HG03575 (cell line): Measurements from ENCODE around the gene BMPER.

Source experiments
- ATAC-seq: cut with Tn5 transposase; IDR thresholded peaks from one replicate; pipeline ENCODE4 v1.9.1; 2021; ENCODE audit not compliant: unreplicated experiment, insufficient number of reproducible peaks, low FRiP score; ENCODE audit errors: extremely low read depth

Gene BMPER

DNA sequence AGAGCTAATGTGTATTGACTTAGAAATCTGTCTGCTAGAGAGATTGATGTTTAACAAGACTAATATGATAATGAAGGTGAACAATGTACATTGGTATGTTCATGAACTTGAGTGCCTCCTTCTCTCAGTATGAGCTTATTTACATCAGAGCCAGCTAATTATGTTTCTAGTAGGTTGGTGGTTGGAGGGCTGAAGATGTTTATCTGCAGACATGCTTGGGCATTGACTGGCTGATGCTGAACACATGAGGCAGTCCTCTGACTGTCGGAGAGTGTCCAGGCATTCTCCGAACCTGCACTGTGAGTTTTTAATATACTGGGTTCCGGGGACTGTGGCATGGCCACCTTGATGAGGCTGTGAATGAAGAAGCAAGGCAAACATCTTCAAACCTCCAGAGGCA is 47.5 kb downstream of the BMPER start:
- ATAC-seq: no peak

DNA sequence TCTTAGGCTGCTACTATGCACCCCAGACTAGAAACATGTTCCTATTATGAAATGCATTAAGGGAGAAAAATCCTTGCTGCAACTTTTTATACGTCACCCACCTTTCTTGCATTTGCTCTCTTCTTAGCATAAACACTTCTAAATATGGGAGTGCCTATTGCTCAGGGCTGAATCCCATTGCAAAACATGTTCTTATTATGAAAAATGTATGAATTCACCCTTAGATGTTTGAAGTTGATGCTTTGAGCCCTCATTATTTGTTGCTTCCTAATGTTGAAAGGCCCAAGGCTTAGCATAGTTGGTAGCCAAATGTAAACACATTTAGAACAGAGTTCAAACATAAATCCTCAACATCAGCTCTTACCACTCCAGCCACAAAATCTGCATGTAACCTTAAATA is 52.8 kb downstream of the BMPER start:
- ATAC-seq: no peak

DNA sequence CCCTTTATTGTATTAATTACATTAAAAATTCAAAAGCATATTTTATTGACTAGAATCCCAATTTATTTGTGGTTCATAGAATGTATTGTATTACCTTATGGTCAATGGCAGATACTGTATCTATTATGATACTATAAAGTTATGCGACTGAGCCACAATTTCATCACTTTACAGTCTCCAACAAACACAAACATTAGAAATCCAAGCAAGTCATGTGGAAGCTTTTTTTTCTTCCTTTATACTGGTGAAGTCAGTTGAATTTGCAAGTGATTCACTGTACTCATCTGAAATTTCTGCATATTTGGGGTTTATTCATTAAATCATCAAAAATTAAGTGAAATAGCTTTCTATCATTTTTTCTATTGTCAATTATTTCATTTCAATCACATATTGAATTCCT is 54.3 kb downstream of the BMPER start:
- no peak for ATAC-seq

DNA sequence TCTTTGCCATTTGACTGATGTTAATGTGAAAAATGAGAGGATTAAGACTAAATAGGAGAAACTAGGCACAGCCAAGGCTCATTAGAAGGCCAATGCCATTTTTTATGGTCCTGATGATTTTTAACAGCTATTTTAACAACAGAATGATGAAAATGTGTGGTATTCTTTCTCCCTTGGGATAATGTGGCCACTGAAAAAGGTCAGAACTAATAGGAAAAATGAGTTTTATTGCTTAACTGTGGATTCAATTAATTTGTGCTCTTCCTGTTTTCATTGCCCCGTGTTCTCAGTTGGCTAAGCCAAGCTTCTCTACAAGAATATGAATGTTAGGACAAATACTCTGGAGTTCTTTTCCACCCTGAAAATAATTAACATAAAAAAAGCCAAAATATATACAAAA is 56.6 kb downstream of the BMPER start:
- ATAC-seq: no peak

DNA sequence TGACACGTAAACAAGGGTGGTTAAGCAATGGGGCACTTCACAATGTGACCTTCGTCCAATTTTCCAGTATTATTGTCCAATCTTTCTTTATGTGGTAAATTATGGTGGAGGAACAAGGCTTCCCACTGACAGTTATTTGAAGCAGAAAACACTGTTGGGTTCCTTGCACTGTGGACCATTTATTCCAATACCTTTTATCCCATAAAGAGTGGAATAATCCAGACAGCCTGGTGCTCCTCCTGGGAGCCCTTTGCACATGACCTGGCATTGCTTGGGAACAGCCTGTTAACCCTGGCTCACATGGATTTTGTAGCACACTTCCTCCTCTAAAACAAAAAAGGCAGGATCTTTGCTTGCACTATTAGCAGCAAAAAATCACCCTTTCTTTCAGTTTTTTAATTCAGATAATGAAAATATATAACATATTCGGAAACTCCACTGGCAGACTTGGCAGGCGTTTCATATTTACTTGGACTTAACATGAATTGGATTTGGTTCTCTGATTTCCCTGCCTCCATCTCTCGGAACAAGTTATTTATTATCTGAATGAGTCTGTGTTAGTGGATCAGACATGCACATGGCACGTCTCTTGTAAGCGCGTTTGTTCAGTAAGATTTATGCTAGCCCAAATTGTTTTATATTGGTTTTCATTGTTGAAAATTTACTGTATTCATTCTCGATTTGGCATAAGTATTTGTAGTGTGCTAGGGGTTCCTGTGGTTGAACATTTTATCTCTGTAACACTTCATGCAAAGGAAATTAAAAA is 59.3 kb downstream of the BMPER start:
- no peak for ATAC-seq

DNA sequence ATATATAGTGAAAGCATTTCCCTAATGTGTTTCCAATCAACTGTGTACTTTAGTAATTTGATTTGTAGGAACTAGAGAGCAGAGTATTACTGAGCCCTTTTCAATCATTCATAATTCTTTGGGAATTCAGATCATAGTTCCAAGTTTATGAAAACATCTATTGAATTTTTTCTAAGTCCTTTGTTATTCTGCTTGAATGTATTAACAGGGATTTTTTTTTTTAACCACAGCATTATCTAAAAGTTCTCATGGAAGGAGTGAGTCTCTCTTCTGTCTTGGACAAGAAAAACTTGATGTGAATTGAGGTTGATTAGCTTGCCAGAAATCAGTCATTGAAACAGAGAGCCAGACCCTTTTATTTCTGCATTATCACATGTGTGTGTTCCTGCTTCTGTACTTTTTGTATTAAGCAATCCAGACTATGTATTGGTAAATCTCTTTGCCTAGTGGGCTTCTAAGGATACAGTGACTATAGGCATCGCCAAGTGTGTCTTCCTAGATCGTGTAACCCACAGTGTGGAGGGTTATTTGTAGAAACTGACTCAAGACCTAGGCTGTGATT is 59.9 kb downstream of the BMPER start:
- no peak for ATAC-seq

DNA sequence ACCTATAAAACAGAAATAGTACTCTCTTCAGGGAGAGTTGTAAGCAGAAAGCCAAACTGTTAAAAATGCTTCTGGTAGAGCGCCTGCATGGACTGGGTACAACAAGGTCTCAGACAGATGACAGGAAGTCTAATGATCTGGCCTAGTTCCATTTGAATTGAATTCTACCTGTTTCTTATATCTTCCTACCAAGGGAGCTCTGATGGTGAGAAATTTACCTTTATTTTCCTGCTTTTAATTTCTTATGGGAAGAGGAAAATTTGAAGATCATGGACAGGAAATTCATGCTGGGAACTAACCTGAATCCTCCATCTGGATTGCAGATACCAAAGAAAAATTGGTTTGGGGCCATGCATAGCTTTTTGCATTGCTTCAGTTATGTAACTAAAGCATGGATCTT is 63.3 kb downstream of the BMPER start:
- ATAC-seq: no peak

DNA sequence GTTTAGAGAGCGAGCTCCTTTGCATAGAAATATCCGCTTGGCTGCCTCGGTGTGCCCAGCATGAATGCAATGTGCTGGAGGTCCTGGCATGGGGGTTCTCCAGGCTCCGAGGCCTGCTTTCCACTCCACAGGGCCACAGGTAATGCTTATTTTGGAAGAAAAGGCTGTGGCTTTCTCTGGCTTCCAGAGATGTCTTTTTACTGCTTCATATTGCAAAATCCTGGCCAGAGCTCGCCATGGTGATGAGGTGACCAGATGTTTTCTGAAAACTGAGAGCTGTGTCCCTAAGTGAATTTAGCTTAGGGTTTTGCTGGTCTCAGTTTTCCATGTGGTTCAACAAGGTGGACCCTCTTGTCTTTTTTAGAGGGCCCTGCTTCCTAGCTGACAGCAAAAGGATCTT is 65.2 kb downstream of the BMPER start:
- no peak for ATAC-seq

DNA sequence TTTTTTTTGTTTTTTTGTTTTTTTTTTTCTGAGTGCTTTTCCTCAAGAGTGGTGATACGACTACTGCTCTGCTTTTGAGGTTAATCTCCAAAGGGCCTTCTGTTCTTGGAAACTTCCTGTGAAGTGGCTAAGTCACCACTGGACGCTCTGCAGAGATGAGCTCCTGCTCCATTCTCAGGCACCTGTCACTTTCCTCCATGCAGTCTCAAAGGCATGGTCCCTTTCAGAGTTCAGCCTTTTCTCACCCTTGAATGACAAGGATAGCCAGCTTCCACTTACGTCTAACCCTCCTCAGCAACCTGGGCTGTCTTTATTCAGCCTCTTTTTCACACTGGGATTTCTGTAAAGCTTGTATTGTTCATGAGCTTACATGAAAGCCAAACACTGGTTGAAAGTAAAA is 65.8 kb downstream of the BMPER start:
- ATAC-seq: no peak

DNA sequence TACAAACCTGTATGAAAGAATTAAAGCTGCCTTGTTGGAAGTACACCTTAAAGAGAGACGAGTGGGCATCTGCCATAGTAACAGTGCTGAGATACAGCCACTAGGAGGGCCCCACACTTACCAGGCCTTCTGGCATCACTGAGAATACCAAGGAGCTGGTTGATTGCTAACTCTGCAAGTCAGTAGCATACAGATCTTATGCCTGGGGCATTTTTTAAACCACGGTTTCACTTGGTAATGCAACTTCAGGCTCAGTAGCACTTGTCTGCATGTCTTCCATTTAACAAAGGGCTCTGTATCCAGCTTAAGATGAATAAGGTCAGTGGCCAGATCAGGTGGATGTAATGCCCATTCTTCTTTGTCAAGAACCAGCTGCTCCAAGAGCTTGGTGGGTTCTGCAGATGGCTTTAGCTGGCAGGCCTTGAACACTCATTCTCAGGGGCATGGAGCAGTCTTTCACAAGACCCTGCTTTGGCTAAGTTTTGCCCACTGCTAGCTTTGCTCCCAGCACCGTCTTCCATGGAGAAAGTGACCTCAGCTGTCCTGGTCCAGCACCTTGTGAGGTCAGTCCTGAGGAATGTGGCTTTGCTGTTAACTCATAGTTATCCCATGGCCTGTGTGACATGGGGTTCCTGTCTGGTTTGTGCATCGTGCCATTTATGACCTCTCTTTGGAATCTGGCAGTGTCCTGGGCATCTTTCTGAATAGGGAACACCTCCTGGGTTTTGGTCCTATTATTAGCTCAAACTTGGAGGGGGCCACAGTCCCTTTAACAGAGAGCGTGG is 68.1 kb downstream of the BMPER start:
- no peak for ATAC-seq

DNA sequence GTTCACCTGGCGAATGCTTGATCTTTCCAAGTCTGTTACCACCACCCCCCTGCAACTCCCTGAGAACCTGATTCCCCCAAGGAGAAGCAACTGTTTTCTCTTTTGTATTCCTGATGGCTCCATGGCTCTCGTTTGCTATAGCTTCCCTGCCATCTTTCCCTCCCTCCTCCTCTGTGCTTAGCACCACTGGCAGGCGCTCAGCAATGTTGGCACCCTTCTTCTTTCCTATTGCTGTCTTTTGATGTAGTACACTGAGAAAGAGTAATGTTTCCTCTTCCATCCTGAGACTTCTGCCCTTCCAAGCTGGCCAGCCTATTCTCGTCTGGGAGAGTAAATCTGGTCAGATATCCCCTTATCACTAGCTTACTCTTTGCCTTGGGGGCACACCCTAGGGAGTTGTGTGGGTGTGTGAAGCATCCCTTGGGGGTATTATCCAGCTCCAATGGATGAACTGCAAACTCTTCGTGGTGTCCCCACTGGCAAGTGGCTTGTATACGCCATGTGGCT is 74.0 kb downstream of the BMPER start:
- no peak for ATAC-seq

DNA sequence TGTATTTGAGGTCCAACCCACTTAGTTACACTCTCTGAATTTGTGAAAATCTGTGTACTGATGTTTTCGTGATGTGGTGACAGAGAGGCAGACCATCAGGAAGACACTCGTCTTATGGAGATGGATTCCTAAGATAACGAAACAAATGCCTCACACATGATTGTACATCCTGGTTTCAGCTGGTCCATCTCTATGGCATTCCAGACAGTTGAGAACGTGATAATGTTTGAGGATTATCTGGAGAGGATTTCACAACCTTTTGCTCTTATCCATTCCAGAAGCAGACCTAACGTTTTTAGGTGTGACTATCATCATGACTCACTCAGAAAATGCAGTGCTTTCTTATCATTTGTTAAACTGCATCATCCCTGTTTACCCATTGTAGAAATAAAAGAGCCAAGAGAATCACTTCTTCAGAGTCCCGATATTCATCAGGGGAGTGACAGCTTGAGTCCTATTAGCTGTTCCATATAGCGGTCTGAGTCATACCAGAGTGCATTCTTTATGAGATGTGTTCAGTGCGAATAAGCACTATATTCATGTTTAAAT is 74.5 kb downstream of the BMPER start:
- ATAC-seq: no peak

DNA sequence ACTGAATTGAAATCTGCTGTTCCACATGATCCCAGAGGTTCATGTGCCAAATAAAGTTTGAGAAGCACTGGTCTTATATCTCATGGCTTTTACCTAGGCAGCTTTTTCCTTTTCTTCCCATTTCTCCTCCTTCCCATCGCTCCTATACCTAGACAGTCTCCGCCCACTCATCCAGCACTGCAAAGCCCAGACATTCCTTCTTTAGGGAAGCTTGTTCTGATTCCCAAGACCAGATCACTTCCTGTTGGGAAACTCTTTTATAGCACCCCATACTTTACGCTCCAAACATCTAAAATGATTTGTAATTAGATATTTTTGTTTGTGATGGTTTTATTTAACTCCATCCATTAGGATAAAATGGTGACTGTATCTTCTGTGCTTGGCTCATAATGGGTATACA is 75.9 kb downstream of the BMPER start:
- no peak for ATAC-seq

DNA sequence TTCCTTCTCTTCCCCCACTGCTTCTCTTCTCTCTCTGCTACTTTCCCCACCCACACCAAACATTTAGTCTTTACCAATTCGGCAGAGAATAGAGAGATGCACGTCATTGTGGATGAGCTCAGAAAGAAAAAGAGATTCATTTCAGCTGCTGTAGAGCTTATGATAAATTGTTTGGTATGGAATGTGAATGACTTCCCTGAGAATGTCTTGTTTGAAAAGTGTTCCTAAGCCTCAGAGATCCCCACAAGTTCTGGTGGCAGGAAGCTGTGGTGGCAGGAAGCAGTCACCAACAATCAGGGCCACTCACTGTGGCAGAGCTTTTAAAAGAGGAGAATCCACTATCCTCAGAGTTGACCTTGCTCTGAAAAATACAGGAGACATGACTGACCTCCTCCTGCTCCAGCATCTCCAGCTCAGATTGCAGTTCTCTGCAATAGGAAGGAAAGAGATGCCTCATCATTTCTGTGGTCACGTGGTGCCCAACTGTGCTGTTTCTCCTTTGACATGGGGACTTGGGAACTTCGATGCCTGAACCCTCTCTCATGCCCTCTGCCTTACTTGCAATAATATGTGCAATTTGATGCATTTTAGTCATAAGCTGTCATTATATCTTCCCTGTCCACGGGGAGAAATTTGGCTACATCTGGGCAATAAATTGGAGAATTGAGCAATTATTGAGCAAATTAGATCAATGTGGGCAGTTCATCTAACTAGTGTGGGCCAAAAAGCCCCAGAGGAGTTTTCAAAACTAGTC is 76.5 kb downstream of the BMPER start:
- ATAC-seq: no peak

DNA sequence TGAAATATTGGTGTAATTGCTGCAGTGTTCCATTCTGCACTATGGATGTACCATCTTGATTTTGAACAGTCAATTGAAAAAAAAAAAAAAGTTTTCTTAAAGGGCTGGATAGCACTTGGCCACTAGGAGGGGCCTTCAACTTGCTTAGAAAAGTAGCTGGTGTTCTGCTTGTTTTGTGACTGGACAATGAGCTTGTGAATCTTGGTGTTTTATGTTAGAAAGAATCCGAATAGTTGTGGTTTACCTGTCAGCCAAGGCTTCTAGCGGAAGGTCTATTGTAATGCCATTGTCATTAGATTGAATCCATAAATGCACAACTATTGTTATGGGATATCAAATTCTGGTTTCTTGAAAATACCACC is 77.1 kb downstream of the BMPER start:
- no peak for ATAC-seq

DNA sequence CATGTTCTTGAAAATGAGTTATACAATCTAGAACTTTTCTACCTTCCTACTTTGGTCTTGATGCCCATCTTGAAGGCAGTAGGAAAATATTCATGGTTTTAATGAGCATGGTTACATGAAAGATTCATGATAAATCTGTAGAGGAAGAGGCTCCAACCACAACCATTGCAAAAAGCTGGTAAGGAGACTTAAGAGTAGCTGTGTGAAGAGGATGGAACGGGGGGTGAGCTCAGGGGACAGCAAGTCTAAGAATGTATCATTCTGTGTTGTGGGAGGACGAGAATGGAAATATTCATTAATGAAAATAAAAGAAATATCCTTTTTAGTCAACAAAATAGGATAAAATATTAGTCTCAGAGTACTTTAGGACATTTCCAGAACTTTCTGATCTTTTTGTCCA is 81.1 kb downstream of the BMPER start:
- ATAC-seq: no peak

DNA sequence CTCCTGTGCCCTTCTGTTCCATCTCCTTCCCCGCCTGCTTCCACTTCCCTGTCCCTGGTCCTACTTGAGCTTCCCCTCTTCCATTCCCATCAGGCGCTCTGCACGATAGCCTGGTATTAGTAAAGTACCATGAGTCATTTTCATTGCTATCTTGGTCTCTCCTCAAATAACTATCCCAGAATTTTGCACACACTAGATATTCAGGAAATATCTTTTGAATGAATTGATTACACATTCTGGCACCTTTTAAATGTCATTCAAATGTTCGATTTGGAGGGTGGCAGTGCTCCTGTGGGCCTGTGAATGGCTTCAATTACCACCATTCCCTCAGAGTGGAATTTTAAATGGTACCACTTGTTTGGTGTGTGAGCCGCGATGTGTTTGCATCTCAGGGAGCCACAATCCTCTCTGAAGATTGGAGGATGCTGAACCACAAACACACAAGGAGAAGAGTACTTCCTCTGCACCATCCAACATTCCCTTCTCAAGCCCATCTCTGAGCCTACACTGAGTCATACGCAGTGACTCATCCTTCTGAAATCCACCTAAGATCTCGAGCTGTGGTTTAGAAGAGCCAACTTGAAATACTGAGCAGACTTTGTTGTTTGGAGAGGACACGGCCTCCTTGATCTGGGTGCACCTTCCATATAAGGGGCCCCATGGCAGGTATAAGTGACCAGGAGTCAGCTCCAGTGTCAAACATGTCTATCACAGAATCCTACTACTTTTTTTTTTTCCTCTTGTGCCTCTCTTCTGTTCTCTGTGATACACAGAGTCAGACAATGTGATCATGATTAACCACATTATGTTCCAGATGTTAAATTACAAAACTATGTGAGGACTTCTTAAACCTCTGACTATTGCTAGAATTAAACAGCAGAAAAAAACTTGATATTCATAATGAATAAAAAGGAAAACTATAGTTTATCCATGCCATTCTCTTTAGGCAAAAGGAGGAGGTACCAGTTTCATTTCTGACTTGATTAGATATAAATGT is 81.9 kb downstream of the BMPER start:
- no peak for ATAC-seq

DNA sequence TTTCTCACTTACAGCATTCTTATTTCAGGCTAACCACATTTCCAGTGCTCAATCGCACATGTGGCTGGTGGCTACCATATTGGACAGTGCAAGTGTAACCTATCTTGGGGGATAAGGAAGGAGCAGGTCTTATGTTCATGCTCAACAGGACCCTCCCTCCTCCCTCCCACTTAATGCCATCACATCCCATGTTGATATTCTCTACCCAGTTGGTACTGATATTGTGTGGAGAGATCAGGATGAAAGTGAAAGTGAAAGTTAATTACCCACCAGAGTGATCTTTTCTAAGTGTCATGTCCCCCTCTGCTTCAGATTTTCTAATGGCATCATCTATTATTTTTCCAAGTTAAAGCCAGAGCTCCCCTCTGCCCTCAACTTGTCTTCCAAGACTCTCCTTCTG is 91.6 kb downstream of the BMPER start:
- no peak for ATAC-seq
